ENCODE results near the gene PPP2R3C.
A peak's percentile ranks its signal among the peaks of the same experiment; 100 is the strongest.
"Not testable (repeated sequence)": the region's sequence is repeated elsewhere in the genome, so short reads cannot be mapped to it uniquely, and the experiment has no call there.

Gene PPP2R3C

DNA sequence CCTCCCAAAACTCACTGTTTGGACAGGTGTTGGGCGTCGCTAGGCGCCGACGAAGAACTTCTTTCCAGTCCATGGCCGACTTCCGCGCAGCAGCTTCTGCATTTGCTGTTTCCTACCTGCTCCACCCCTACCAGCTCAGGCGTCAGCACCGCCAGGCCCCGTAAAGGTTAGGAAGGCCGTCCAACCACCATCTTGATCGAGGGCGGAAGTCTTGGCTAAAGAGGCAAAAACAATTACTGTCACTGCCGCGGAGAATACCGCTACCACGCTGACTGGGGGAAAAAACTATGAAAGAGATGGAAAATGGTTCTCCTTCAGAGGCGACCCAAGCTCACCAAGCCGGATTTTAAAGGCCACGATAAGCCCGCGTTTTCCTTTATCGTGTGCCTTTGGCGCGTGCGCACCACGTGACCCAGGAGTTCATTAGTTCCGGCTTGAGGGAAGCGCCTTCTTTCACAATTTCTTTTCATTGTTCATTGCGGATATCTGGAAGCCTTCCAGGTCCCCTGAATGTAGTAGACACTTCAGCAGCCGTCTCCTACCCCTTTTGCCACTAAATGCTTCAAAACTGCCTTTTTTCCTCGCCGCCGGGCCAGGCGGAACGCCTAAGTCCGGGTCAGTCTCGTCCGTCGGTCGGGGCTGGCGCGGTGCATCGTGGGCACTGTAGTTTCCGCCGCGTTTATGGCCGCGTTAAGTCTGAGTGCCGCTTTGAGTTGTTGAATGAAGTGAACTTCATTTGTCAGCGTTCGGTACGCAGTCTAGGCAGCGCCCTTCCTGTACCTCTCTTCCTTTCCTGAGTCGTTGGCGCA lies at the start of gene PPP2R3C, which contains the start of gene PRORP:
Gene PPP2R3C (minus strand): TSS at position 104 of the 809 bp plus-strand sequence. CDS start 31 bp downstream, at position 73.
Gene PRORP (plus strand): TSS at position 666 of the 809 bp plus-strand sequence. CDS start 694 bp downstream, outside the sequence.
- peak; percentile 90 for DNase-seq (ENCODE audit: low spot score)

- no peak for DNase-seq (ENCODE audit: low spot score)
These were observed 45.7 kb upstream of the PPP2R3C start for GRCh38 chr14:35167496-35167895.

- no peak for DNase-seq (ENCODE audit: low spot score)
These were observed 43.1 kb upstream of the PPP2R3C start for GRCh38 chr14:35164849-35165248.

- no peak for DNase-seq (ENCODE audit: low spot score)
These were observed 41.6 kb upstream of the PPP2R3C start for GRCh38 chr14:35163384-35163783.

- DNase-seq (ENCODE audit: low spot score): no peak
These were observed 39.4 kb upstream of the PPP2R3C start for GRCh38 chr14:35161231-35161630.

DNA sequence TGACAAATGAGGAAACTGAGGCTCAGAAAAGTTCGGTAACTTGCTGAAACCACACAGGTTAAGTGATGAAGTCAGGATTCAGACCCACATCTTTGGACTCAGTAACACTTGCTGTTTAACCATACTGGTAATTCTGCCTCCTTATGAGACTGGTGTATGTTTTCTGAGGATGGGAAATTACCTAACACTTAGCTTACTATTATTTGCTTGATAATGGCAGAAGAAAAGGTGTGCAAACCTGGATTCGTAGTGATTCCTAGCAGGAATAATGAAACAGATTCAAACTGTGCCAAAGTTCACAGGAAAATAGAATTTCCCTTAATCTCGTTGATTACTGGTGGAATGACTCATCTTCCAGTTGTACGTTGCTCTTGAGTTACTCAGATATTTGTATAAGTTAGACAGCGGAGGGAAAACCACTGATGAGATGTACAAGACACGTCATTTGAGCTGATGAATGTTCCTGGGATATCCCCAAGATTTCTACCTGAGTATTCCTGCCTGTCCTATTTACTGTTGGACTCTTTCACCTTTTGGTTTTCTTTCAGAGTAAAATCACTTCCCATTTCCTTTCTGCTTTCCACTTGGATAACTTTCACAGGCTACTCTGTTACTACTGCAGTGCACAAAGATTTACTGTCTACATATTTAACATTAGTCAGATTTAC lies 38.1 kb upstream of the PPP2R3C start:
- peak; percentile 96 for DNase-seq (ENCODE audit: low spot score)

DNA sequence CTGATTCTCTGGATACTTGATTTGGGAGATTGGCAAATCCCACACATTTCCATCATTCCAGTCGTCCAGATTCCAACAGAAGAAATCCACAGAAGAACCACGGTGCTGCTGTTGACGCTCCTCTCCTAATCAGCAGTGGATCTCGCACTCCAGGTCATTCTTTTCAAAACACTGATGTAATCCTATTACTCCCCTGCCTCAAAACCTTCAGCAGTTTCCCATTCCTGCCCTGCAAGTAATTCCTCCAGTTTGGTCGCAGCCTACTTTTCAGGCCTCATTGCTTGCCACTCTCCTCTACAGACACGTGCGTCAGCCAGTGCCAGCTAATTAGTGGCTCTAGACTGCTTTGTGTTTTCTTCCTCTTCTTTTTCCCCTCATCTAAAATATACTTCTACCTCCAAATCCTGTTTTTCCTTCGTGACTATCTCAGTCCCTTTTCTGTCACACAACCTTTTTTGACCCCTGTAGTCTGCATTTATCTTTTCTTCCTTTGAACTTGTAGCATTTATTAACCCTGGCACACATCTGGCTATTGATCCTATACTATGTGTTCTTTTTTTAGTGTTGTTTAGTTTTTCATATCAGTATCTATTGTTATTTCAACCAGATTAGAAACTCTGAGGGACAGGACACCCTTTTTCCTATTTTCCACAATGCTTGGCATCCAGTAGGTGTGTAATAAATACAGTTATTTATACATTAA lies 37.3 kb upstream of the PPP2R3C start:
- no peak for DNase-seq (ENCODE audit: low spot score)

DNA sequence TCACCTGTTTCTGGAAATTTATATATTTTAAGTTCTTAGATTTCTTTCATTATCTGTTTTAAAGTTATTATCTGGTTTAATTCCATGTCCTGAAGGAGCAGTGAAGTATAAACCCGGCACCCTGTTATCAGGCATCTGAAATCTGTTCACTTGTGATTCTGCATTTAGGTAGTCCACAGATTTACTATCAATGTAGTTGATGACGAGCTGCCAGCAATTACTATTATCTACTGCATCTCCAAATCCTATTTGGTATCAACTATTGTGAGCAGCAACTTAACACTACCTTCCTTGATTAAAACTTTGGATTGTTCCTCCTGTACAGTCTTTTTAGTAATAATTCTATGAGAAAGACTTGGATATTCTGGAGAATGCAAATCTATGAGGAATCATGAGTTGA lies 36.7 kb upstream of the PPP2R3C start:
- DNase-seq (ENCODE audit: low spot score): no peak

DNA sequence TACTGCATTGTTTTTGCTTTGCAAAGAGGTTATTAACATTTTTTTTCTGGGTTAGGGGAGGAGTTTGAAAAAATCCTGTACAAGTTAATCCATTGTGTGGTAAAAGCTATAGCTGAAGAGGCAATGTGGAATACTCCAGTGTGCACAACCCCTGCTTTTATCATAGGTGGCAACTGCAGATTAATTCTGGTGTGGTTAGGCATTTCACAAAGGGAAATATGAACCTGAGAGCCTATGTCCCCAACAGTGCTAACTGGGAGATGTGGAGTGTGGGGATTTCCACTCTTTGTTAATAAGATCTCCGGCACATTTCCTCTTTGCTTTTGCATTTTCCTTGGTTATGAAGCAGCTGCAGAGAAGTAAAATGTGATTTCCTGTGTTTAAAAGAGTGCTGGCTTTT lies 34.2 kb upstream of the PPP2R3C start:
- no peak for DNase-seq (ENCODE audit: low spot score)

GRCh38 chr14:35154016-35154415 lies 32.2 kb upstream of the PPP2R3C start:
- no peak for DNase-seq (ENCODE audit: low spot score)

- not testable (repeated sequence) for DNase-seq (ENCODE audit: low spot score)
These were observed 30.7 kb upstream of the PPP2R3C start for GRCh38 chr14:35152531-35152930.

GRCh38 chr14:35149239-35149638 lies 27.4 kb upstream of the PPP2R3C start:
- no peak for DNase-seq (ENCODE audit: low spot score)

GRCh38 chr14:35147711-35148110 lies 25.9 kb upstream of the PPP2R3C start:
- DNase-seq (ENCODE audit: low spot score): no peak

DNA sequence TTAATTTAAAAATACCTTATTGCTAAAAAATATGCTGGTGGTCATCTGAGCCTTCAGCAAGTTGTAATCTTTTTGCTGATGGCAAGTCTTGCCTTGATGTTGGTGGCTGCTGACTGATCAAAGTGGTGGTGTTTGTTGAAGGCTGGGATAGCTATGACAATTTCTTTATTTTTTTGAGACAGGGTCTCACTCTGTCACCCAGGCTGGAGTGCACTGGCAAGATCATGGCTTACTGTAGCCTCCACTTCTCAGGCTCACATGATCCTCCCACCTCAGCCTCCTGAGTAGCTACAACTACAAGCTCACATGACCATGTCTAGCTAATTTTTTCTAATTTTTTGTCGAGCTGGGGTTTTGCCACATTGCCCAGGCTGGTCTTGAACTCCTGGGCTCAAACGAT lies 25.4 kb upstream of the PPP2R3C start:
- DNase-seq (ENCODE audit: low spot score): no peak

- DNase-seq (ENCODE audit: low spot score): no peak
These were observed 24.9 kb upstream of the PPP2R3C start for GRCh38 chr14:35146711-35147149.

GRCh38 chr14:35144029-35144428 lies 22.2 kb upstream of the PPP2R3C start:
- DNase-seq (ENCODE audit: low spot score): no peak

DNA sequence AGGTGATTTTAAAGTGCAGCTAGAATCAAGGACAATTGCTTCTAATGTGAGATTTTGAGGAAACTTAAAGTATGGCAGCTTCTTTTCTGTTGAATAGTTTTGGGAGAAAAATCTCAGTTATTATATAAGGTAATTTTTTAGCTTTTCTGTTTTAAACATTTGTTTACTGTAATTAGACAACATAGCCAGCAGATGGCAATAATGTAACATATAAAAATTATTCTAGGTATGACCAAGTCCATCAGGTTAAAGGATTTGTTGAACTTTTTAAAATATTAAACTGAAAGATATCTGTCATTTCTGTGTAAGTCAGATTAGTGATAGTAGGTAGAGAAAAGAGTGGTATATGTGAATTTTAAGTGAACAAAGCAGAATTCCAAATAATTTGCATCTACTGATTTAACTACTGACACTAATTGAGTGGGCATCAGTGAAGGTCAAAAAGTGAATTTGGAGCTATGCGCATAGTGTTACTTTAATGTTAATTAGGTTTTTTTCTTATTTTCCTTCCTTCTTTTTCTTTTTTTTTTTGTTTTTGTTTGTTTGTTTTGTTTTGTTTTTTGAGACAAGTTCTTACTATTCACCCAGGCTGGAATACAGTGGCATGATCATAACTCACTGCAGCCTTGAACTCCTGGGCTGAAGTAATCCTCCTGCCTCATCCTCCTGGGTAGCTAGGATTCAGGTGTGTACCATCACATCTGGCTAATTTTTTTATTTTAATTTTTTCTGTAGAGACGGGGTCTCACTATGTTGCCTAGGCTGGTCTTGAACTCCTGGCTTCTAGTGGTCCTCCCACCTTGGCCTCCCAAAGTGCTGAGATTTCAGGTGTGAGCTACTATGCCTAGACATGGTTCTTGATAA lies 19.2 kb upstream of the PPP2R3C start:
- peak; percentile 72 for DNase-seq (ENCODE audit: low spot score)

DNA sequence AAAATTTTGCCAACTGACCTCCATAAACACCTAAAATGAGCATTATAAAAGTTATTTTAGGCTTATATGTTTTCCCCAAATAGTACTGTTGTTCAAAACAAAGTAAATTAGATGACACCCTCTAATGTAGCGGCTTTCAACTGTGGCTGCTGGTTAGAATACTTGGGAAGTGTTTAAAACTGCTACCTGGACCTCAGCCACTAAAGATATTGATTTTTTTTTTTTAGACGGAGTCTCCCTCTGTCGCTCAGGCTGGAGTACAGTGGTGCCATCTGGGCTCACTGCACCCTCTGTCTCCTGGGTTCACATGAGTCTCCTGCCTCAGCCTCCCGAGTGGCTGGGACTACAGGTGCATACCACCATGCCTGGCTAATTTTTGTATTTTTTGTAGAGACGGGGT lies 16.8 kb upstream of the PPP2R3C start:
- no peak for DNase-seq (ENCODE audit: low spot score)

- no peak for DNase-seq (ENCODE audit: low spot score)
These were observed 12.7 kb upstream of the PPP2R3C start for GRCh38 chr14:35134329-35135123.

DNA sequence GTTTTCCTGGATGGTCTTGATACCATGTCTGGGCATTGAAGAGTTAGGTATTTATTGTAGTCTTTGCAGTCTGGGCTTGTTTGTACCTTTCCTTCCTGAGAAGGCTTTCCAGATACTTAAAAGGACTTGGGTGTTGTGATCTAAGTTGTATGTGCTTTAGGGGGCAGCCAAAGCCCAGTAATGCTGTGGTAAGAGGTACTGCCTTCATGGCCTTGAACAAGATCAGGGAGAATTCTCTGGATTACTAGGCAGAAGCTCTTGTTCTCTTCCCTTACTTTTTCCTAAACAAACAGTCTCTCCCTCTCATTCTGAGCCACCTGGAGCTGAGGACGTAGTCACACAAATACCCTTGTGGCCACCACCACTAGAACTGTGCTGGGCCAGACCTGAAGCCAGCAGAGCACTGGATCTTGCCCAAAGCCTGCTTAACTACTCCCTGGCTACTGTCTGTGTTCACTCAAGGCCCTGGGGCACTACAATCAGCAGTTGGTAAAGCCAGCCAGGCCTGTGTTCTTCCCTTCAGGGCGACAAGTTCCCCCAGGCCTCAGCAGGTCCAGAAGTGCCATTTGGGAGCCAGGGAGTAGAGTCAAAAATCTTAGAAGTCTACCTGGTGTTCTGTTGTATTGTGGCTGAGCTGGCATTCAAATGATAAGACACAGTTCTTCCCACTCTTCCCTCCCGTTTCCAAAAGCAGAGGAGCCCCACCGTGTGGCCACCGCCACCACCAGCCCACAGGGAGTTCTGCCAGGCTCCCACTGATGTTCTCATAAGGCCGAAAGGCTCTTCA lies 11.9 kb upstream of the PPP2R3C start:
- no peak for DNase-seq (ENCODE audit: low spot score)

Measured in RKO (cell line).